Mesendoderm (in vitro differentiated cells): ENCODE results near the gene PIAS1.

Experiments
- DNase-seq: peaks from one replicate; pipeline ENCODE4 v3.0.0; 2013
- H2AK5ac ChIP-seq: 2 replicates; pipeline ENCODE4 v1.6.1; 2013; ENCODE audit warnings: low read length, inconsistent platforms
- H2BK120ac ChIP-seq: 2 replicates; pipeline ENCODE4 v1.6.1; 2013; ENCODE audit warnings: low read depth, mild to moderate bottlenecking, low read length, moderate library complexity, mixed read lengths
- H2BK15ac ChIP-seq: replicated peaks from 2 replicates; pipeline ENCODE4 v1.6.1; 2013; ENCODE audit warnings: low read depth, mild to moderate bottlenecking, moderate library complexity
- H2BK5ac ChIP-seq: 2 replicates; pipeline ENCODE4 v1.6.1; 2013; ENCODE audit warnings: low read length, inconsistent platforms
- H3K18ac ChIP-seq: 2 replicates; pipeline ENCODE4 v1.6.1; 2013; ENCODE audit warnings: mild to moderate bottlenecking, low read length, mixed read lengths
- H3K23ac ChIP-seq: one replicate; pipeline ENCODE4 v1.6.1; 2013; ENCODE audit warnings: low read length
- H3K27ac ChIP-seq: 2 replicates; pipeline ENCODE4 v1.5.1; 2013; ENCODE audit warnings: low read depth, mild to moderate bottlenecking, inconsistent platforms, low read length, moderate library complexity
- H3K27me3 ChIP-seq: 2 replicates; pipeline ENCODE4 v1.6.1; 2013; ENCODE audit warnings: low read length, control low read depth, mild to moderate bottlenecking, inconsistent platforms; ENCODE audit not compliant: insufficient read depth, poor library complexity
- H3K36me3 ChIP-seq: 2 replicates; pipeline ENCODE4 v1.6.1; 2013; ENCODE audit warnings: low read length, inconsistent platforms; ENCODE audit not compliant: control insufficient read depth, insufficient read depth
- H3K4ac ChIP-seq: one replicate; pipeline ENCODE4 v1.6.1; 2013; ENCODE audit warnings: low read depth, mild to moderate bottlenecking, low read length, moderate library complexity
- H3K4me1 ChIP-seq: 2 replicates; pipeline ENCODE4 v1.6.1; 2013; ENCODE audit warnings: low read depth, low read length, inconsistent platforms; ENCODE audit not compliant: control insufficient read depth
- H3K4me2 ChIP-seq: 2 replicates; pipeline ENCODE4 v1.6.1; 2013; ENCODE audit warnings: low read length
- H3K4me3 ChIP-seq: 2 replicates; pipeline ENCODE4 v1.5.1; 2013; ENCODE audit warnings: mild to moderate bottlenecking, low read length
- H3K56ac ChIP-seq: one replicate; pipeline ENCODE4 v1.6.1; 2013; ENCODE audit warnings: low read length
- H3K79me1 ChIP-seq: 2 replicates; pipeline ENCODE4 v1.6.1; 2013; ENCODE audit warnings: low read length, inconsistent platforms
- H3K79me2 ChIP-seq: 2 replicates; pipeline ENCODE4 v1.6.1; 2013; ENCODE audit warnings: mild to moderate bottlenecking, low read length; ENCODE audit not compliant: control insufficient read depth, insufficient read depth
- H3K9ac ChIP-seq: 2 replicates; pipeline ENCODE4 v1.6.1; 2013; ENCODE audit warnings: low read length, inconsistent platforms
- H4K5ac ChIP-seq: one replicate; pipeline ENCODE4 v1.6.1; 2013; ENCODE audit warnings: low read length
- H4K8ac ChIP-seq: one replicate; pipeline ENCODE4 v1.6.1; 2013; ENCODE audit warnings: low read depth, mild to moderate bottlenecking, control low read depth, low read length, moderate library complexity
- WGBS: extraction: QIAGEN DNeasy Blood & Tissue Kit; methylation state at CpG from one replicate; pipeline ENCODE4 v1.1.7; 2013; ENCODE audit warnings: low lambda C conversion rate, missing lambda C conversion rate; ENCODE audit not compliant: insufficient coverage; ENCODE audit errors: extremely low coverage; 5-methylcytosine and 5-hydroxymethylcytosine counted together

Gene PIAS1

GRCh38 chr15:68083463-68083862 lies 29.3 kb downstream of the PIAS1 start:
- Histone ChIP-seq H2BK15ac (no peak overlapping the region), H2BK120ac (no peak overlapping the region), H3K4me1 (peaks cover 2% of the 10 kb centered on the region), H3K18ac (no peak overlapping the region), H3K4ac (no peak overlapping the region), H3K27me3 (no peaks in the 10 kb centered on the region), H3K79me1 (peaks cover 5% of the 10 kb centered on the region), H3K23ac (no peak overlapping the region), H2BK5ac (no peak overlapping the region), H3K9ac (no peak overlapping the region), H3K27ac (no peak overlapping the region), H4K8ac (no peak overlapping the region), H3K4me3 (no peak overlapping the region), H3K4me2 (no peak overlapping the region), H2AK5ac (no peak overlapping the region), H3K56ac (no peak overlapping the region), H3K36me3 (no peaks in the 10 kb centered on the region), H4K5ac (no peak overlapping the region), H3K79me2 (peaks cover 9% of the 10 kb centered on the region)
- no CpG with 5 or more reads among the region's 4 CpGs for WGBS
- no peak for DNase-seq

GRCh38 chr15:68085052-68085451 lies 30.9 kb downstream of the PIAS1 start:
- H3K23ac ChIP-seq, result no peak overlapping the region
- no peak for DNase-seq
- H2AK5ac ChIP-seq, result no peak overlapping the region
- no CpG with 5 or more reads among the region's 1 CpG for WGBS
- H3K4ac ChIP-seq, result no peak overlapping the region
- peaks cover 5% of the 10 kb centered on the region for H3K79me1 ChIP-seq
- H3K27me3 ChIP-seq, result no peaks in the 10 kb centered on the region
- H2BK5ac ChIP-seq, result no peak overlapping the region
- H3K18ac ChIP-seq, result no peak overlapping the region
- H3K4me2 ChIP-seq, result no peak overlapping the region
- H3K4me3 ChIP-seq, result no peak overlapping the region
- no peak overlapping the region for H3K9ac ChIP-seq
- peaks cover 2% of the 10 kb centered on the region for H3K4me1 ChIP-seq
- H3K56ac ChIP-seq, result no peak overlapping the region
- H4K8ac ChIP-seq, result no peak overlapping the region
- H2BK120ac ChIP-seq, result no peak overlapping the region
- peaks cover 9% of the 10 kb centered on the region for H3K79me2 ChIP-seq
- H3K27ac ChIP-seq, result no peak overlapping the region
- H2BK15ac ChIP-seq, result no peak overlapping the region
- H3K36me3 ChIP-seq, result no peaks in the 10 kb centered on the region
- no peak overlapping the region for H4K5ac ChIP-seq

GRCh38 chr15:68091743-68092142 lies 37.6 kb downstream of the PIAS1 start:
- Histone ChIP-seq H4K8ac (no peak overlapping the region), H3K36me3 (no peaks in the 10 kb centered on the region), H3K27me3 (no peaks in the 10 kb centered on the region), H2AK5ac (no peak overlapping the region), H3K4me2 (no peak overlapping the region), H3K4ac (no peak overlapping the region), H2BK5ac (no peak overlapping the region), H3K27ac (no peak overlapping the region), H2BK15ac (no peak overlapping the region), H3K79me2 (no peaks in the 10 kb centered on the region), H3K56ac (no peak overlapping the region), H3K9ac (no peak overlapping the region), H3K4me3 (no peak overlapping the region), H3K23ac (no peak overlapping the region), H4K5ac (no peak overlapping the region), H3K79me1 (peaks cover 1% of the 10 kb centered on the region), H2BK120ac (no peak overlapping the region), H3K4me1 (no peaks in the 10 kb centered on the region), H3K18ac (no peak overlapping the region)
- no CpG with 5 or more reads among the region's 3 CpGs for WGBS
- no peak for DNase-seq

GRCh38 chr15:68096099-68096498 lies 42.0 kb downstream of the PIAS1 start:
- Histone ChIP-seq H3K36me3 (no peaks in the 10 kb centered on the region), H3K4ac (no peak overlapping the region), H3K18ac (no peak overlapping the region), H3K79me2 (peaks cover 1% of the 10 kb centered on the region), H3K4me1 (no peaks in the 10 kb centered on the region), H3K27me3 (no peaks in the 10 kb centered on the region), H4K8ac (no peak overlapping the region), H4K5ac (no peak overlapping the region), H3K9ac (no peak overlapping the region), H2BK15ac (no peak overlapping the region), H3K56ac (no peak overlapping the region), H2BK5ac (no peak overlapping the region), H2AK5ac (no peak overlapping the region), H3K4me3 (no peak overlapping the region), H3K79me1 (peaks cover 1% of the 10 kb centered on the region), H3K23ac (no peak overlapping the region), H3K27ac (no peak overlapping the region), H2BK120ac (no peak overlapping the region), H3K4me2 (no peak overlapping the region)
- DNase-seq, result no peak
- WGBS, result no CpG with 5 or more reads among the region's 1 CpG

- Histone ChIP-seq H3K23ac (no peak overlapping the region), H3K27ac (no peak overlapping the region), H3K4me2 (no peak overlapping the region), H3K4me1 (no peaks in the 10 kb centered on the region), H3K79me2 (peaks cover 1% of the 10 kb centered on the region), H2BK5ac (no peak overlapping the region), H2AK5ac (no peak overlapping the region), H3K27me3 (no peaks in the 10 kb centered on the region), H2BK120ac (no peak overlapping the region), H3K56ac (no peak overlapping the region), H3K4me3 (no peak overlapping the region), H2BK15ac (no peak overlapping the region), H4K8ac (no peak overlapping the region), H3K18ac (no peak overlapping the region), H4K5ac (no peak overlapping the region), H3K36me3 (no peaks in the 10 kb centered on the region), H3K79me1 (peaks cover 1% of the 10 kb centered on the region), H3K9ac (no peak overlapping the region), H3K4ac (no peak overlapping the region)
- no peak for DNase-seq
These were observed 42.9 kb downstream of the PIAS1 start for GRCh38 chr15:68097029-68097428.

DNA sequence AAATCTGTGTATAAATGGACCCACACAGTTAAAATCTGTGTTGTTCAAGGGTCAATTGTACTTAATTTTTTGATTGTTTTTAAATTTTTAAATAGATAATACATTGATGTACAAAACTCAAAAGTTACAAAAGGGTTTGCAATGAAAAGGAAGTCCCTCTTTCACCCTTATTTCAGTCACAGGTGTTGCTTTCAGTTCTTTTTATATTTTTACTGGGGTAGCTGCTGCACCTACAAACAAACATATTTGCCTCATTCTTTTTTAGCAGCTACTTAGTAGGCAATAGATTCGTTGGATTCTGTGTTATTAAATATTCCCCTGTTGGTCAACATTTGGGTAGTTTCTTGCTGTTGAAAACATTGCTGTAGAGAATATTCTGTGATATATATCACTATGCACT lies 44.4 kb downstream of the PIAS1 start:
- Histone ChIP-seq H2AK5ac (no peak overlapping the region), H3K27me3 (no peaks in the 10 kb centered on the region), H3K18ac (no peak overlapping the region), H3K23ac (no peak overlapping the region), H3K27ac (no peak overlapping the region), H3K79me1 (peaks cover 1% of the 10 kb centered on the region), H3K36me3 (no peaks in the 10 kb centered on the region), H3K56ac (no peak overlapping the region), H4K8ac (no peak overlapping the region), H2BK5ac (no peak overlapping the region), H2BK120ac (no peak overlapping the region), H3K4me2 (no peak overlapping the region), H3K9ac (no peak overlapping the region), H3K4ac (no peak overlapping the region), H3K4me3 (no peak overlapping the region), H2BK15ac (no peak overlapping the region), H3K79me2 (peaks cover 1% of the 10 kb centered on the region), H4K5ac (no peak overlapping the region), H3K4me1 (no peaks in the 10 kb centered on the region)
- whole genome bisulfite sequencing, result no CpG with 5 or more reads among the region's 1 CpG
- DNase-seq, result no peak
